GM12872 (cell line): ENCODE measurements around the gene HHAT.
A peak's percentile ranks its signal among the peaks of the same experiment; 100 is the strongest.

ENCODE experiments used
- TF ChIP-seq, protein P1 (sequence below): IDR thresholded peaks from 3 replicates; pipeline ENCODE4 v1.5.1; 2011; ENCODE audit warnings: low read depth, mild to moderate bottlenecking, low read length, moderate library complexity; ENCODE audit not compliant: insufficient read depth

HHAT gene

DNA sequence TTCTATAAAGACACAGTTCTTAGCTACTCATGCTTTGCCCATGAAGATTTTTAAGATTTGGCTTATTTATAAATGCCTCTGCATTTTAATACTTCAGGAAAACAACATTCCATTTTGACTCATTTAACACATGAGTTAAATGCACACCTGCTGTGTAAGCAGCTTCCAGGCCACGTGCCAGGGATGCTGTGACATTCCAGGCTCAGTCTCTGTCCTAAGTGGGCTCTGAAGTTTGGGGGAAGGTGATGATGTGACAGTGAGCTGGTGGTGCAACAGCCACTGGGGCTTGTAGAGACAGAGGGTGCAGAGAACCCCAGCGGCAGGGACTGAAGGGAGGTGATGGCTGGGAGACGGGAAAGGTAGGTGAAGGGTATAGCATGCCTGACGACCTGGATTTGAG, 40.7 kb downstream of the HHAT start:
- TF ChIP-seq, protein P1, sequence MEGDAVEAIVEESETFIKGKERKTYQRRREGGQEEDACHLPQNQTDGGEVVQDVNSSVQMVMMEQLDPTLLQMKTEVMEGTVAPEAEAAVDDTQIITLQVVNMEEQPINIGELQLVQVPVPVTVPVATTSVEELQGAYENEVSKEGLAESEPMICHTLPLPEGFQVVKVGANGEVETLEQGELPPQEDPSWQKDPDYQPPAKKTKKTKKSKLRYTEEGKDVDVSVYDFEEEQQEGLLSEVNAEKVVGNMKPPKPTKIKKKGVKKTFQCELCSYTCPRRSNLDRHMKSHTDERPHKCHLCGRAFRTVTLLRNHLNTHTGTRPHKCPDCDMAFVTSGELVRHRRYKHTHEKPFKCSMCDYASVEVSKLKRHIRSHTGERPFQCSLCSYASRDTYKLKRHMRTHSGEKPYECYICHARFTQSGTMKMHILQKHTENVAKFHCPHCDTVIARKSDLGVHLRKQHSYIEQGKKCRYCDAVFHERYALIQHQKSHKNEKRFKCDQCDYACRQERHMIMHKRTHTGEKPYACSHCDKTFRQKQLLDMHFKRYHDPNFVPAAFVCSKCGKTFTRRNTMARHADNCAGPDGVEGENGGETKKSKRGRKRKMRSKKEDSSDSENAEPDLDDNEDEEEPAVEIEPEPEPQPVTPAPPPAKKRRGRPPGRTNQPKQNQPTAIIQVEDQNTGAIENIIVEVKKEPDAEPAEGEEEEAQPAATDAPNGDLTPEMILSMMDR: no peak

DNA sequence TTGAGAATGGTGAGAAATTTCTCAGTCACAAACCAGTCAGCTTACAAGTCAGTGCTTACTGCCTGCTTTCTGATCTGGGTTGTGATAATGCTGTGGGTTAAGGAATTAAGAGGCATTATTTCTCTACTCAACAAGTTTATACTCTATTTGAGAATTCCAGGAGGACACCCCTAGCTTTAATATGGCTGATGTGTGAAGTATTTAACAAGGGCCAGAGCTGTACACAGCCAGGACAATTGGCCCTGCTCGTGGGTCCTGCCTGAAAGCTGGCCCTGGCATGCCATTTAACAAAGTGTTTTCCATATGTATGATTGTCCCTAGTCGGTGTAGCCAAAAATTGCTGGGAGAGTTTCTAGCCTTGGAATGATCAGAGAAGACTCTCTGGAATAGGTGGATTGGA, 43.2 kb downstream of the HHAT start:
- TF ChIP-seq, protein P1: no peak

DNA sequence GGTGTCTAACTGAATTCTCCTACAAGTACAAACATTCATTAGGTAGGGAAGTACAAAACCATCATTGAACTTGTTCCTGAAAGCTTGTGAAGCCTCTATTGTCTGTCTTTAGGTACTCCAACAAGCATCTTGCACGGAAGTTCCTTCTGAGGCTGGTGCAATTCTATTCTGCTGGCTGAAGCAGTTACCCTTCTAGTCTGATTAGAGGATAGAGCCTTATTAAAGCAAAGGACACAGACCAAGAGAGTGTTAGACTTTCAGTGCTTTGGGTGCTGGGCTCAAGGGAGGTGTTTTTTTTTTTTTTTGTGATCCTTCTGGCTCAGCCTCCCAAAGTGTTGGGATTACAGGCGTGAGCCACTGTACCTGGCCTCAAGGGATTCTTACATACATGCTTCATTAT, 43.8 kb downstream of the HHAT start:
- TF ChIP-seq, protein P1: no peak

DNA sequence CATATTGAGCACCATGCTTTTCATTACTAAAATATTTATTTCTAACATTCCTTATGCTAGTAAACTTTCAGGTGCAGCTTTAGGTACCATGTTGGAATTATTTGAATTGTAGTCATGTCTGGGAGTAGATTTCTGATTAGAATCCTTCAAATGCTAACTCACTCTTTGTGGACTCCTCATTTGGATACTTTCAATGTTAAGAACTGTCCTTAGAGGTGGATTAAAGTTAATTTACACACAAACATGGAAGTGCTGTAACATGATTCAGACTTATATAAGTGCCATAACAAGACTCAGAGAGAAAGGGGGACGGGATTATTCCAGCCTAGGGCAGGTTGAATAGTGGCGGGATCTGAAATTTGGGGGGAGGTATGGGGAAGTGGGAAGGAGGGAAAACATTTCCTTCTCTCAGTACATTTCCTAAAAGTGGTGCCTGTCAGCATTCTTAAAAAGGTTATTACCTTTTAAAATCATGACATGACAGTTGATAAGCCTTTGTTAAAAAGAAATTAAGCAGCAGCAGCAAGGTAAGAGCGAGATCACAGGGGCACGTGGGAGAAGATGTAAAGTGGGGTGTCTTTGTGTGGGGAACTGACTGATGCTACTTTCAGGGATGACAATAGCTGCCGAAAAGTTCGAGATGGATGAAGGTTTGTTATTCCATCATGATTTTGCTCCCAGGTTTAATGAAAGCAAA, 44.4 kb downstream of the HHAT start:
- TF ChIP-seq, protein P1: no peak

DNA sequence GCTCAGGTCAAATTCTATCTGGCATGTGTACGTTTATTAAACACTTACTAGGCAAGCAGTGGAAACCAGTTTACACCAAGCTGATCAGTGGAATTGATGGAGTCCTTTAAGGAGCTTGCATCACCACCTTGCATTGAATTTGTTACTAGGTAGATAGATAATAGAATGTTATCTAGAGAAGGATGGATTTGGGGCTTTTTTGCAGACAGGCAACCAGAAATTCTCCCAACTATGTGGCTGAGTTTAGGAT, 44.9 kb downstream of the HHAT start:
- TF ChIP-seq, protein P1: no peak

DNA sequence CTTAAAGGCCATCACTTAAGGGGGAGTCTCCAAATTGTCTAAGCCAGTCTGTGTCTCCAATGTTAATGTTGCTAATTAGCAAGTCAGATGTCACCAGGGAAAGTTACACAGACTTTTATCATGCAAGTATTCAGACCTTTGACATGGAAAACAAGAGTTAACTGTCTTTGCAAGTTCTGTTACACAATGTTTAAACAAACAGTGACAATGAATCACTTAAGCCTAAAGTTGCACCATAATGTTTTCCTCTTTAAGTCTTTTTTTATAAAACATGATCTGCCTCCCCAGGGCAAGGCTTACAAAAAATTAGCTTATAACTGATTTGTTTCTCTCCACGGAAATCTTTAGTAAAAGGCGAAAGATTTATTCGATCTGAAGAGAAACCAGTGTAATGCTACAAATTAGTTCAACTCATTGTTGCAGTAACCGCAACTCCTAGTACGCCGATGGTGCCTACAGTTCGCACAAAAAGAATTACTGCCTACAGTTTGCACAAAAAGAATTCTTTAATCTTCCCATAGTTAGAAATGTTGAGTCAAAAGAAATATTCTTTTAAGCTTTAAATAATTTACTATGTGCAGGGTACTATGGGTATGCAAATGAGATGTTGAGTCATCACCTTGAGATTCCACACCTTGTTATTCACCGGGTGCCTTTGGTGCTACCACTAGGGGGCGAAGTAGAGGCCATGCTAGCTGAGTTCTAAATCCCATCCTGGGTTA, 45.3 kb downstream of the HHAT start:
- TF ChIP-seq, protein P1: peak; percentile 91

DNA sequence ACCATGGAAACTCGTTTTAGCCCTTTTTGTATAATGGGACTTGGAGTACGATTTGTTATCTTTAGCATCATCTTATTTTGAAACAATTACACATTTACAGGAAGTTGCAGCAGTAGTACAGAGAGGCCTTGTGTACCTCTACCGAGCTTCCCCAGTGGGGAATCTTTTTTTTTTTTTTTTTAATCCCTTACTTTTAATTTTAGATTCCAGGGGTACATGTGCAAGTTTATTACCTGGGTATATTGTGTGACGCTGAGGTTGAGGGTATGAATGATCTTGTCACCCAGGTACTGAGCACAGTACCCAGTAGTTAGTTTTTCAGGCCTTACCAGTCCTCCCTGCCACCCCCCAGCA, 45.9 kb downstream of the HHAT start:
- TF ChIP-seq, protein P1: no peak
